Measurements from ENCODE around the gene TAF13. TPM values are rescaled to one million over a fixed set of nuclear protein-coding genes. Genes with fewer than 3 reads are reported as not detected.

The TAF13 gene
- total and polyA plus RNA-seq, 2 of the 4 experiments (the other 2 are of a cell fraction): 13.1 to 42.5 TPM

- WGBS, 2 experiments (ENCODE audit: extremely low coverage in 2 of 2, insufficient read length in 1 of 2): no CpG with 5 or more reads among the region's 4 CpGs
- no peaks in the 10 kb centered on the region for H3K9me1 ChIP-seq (ENCODE audit: insufficient read depth, low read length)
- H4K91ac ChIP-seq (ENCODE audit: insufficient read depth, low read depth, low read length): no peak overlapping the region
- no peak overlapping the region for H3K4me3 ChIP-seq (ENCODE audit: insufficient read depth, low read depth, low read length)
- CTCF ChIA-PET: no interaction called here
- no peak overlapping the region for H3K4me2 ChIP-seq (ENCODE audit: low read depth, low read length)
- no TSS peak for BruUV-seq (replicated peaks)
- no peak overlapping the region for H3K27ac ChIP-seq (ENCODE audit: insufficient read depth, low read length)
- peaks cover 3 to 7% of the 10 kb centered on the region in 2 experiments; a peak in 3 of 4 replicates for H3K79me1 ChIP-seq (ENCODE audit: low read depth in 1 of 2, low read length in 2 of 2)
- no peaks in the 10 kb centered on the region for H3K4me1 ChIP-seq (ENCODE audit: control insufficient read depth, insufficient read depth, low read length)
- H2AK9ac ChIP-seq (replicated peaks; ENCODE audit: low read depth, low read length, poor library complexity): no peak overlapping the region
- H2AFZ ChIP-seq (replicated peaks; ENCODE audit: low read length, poor library complexity): no peak overlapping the region
- no peaks in the 10 kb centered on the region for H3K9me3 ChIP-seq (ENCODE audit: control insufficient read depth, insufficient read depth, low read length)
- ATAC-seq (ENCODE audit: low read depth) (no peak; the same call in none of the 2 replicates), DNase-seq (no peak)
- H3K56ac ChIP-seq (ENCODE audit: extremely low read depth, insufficient read depth, low read length): no peak overlapping the region
- peaks cover 11% of the 10 kb centered on the region for H3K36me3 ChIP-seq (ENCODE audit: control insufficient read depth, insufficient read depth, low read length)
- no peak overlapping the region for H2BK120ac ChIP-seq (ENCODE audit: low read depth, low read length)
- H3K14ac ChIP-seq (replicated peaks; ENCODE audit: low read depth, low read length): no peak overlapping the region
- no peak overlapping the region for H2BK20ac ChIP-seq (ENCODE audit: low read depth, low read length)
- no peak overlapping the region for H4K5ac ChIP-seq (ENCODE audit: low read depth, low read length)
- no peak overlapping the region for H2BK5ac ChIP-seq (ENCODE audit: low read depth, low read length, poor library complexity, severe bottlenecking)
- no peak overlapping the region for H2AK5ac ChIP-seq (ENCODE audit: low read depth, low read length)
- H3K9ac ChIP-seq (ENCODE audit: low read depth, low read length): no peak overlapping the region
- no peaks in the 10 kb centered on the region for H3K27me3 ChIP-seq (ENCODE audit: control insufficient read depth, insufficient read depth, low read length)
- H4K20me1 ChIP-seq (ENCODE audit: insufficient read depth, low read length): peaks cover 3% of the 10 kb centered on the region; the same call in 1 of the 2 replicates
- H4K8ac ChIP-seq (ENCODE audit: low read depth in 2 of 2, low read length in 2 of 2): no peak overlapping the region
- dilution Hi-C loops (cut with HindIII; ENCODE audit: low sequenced_read_pairs, unreplicated experiment): no loop called here
- intact Hi-C loops (cut with micrococcal nuclease): no loop called here
- in situ Hi-C loops (cut with MboI; ENCODE audit: low sequenced_read_pairs): no loop called here
- H3K4ac ChIP-seq (ENCODE audit: low read depth, low read length): no peak overlapping the region
- no peak overlapping the region for H3K18ac ChIP-seq (ENCODE audit: low read depth, low read length)
- no peak for TF ChIP-seq RAD21 (IDR thresholded peaks at IDR 0.05; ENCODE audit: low read length)
- TF ChIP-seq MAZ (IDR thresholded peaks at IDR 0.05; ENCODE audit: borderline replicate concordance, low read depth, low read length): no peak
- TF ChIP-seq NFE2L2 (IDR thresholded peaks at IDR 0.05; ENCODE audit: low read depth, low read length): no peak
- no peak for TF ChIP-seq CEBPB (IDR thresholded peaks at IDR 0.05; ENCODE audit: low read depth, low read length)
- TF ChIP-seq MAFK (IDR thresholded peaks at IDR 0.05; ENCODE audit: low read depth, low read length): no peak
- no peak for TF ChIP-seq RCOR1 (IDR thresholded peaks at IDR 0.05; ENCODE audit: insufficient replicate concordance, low read length)
- TF ChIP-seq POLR2A (IDR thresholded peaks at IDR 0.05; ENCODE audit: low read depth, low read length): no peak
- TF ChIP-seq RFX5 (IDR thresholded peaks at IDR 0.05; ENCODE audit: low read depth, low read length): no peak
- no peak for TF ChIP-seq CHD1 (IDR thresholded peaks at IDR 0.05; ENCODE audit: low read depth, low read length)
- no peak for TF ChIP-seq ELK1 (IDR thresholded peaks at IDR 0.05; ENCODE audit: borderline replicate concordance, low read depth, low read length)
- TF ChIP-seq CTCF (conservative IDR thresholded peaks at IDR 0.05; ENCODE audit: low read depth, low read length): no peak
- TF ChIP-seq MXI1 (IDR thresholded peaks at IDR 0.05; ENCODE audit: borderline replicate concordance, low read depth, low read length): no peak
- TF ChIP-seq BHLHE40 (IDR thresholded peaks at IDR 0.05; ENCODE audit: low read depth, low read length): no peak
- POLR2A ChIA-PET (ENCODE audit: unreplicated experiment): interaction anchor here (0.5 kb wide), 1 partner anchor 10 kb away, joined by 3 read pairs; no protein-coding TSS in a partner anchor
- no peak overlapping the region for H3K23ac ChIP-seq (ENCODE audit: low read depth, low read length)
- no peak overlapping the region for H2BK15ac ChIP-seq (ENCODE audit: low read depth, low read length)
Measured at GRCh38 chr1:109061183-109061582, 14.6 kb downstream of the TAF13 start.

All from IMR-90 (cell line).